HUES64 (cell line): ENCODE measurements around the gene ADARB2.

ENCODE experiments used
- H3K27ac ChIP-seq: 2 replicates; pipeline ENCODE4 v1.7.0; 2013; ENCODE audit warnings: low read depth, low read length, inconsistent platforms
- H3K27me3 ChIP-seq: 2 replicates; pipeline ENCODE4 v1.6.1; 2013; ENCODE audit warnings: mild to moderate bottlenecking, low read length; ENCODE audit not compliant: insufficient read depth
- H3K36me3 ChIP-seq: 2 replicates; pipeline ENCODE4 v1.6.1; 2013; ENCODE audit warnings: mild to moderate bottlenecking, low read length; ENCODE audit not compliant: insufficient read depth
- H3K4me1 ChIP-seq: 2 replicates; pipeline ENCODE4 v1.6.1; 2013; ENCODE audit warnings: mild to moderate bottlenecking, low read length, moderate library complexity; ENCODE audit not compliant: insufficient read depth
- H3K4me3 ChIP-seq: 2 replicates; pipeline ENCODE4 v1.5.1; 2013; ENCODE audit warnings: mild to moderate bottlenecking, low read length, moderate library complexity
- H3K9ac ChIP-seq: 2 replicates; pipeline ENCODE4 v1.6.1; 2013; ENCODE audit warnings: mild to moderate bottlenecking, low read depth, low read length
- H3K9me3 ChIP-seq: 2 replicates; pipeline ENCODE4 v1.6.1; 2013; ENCODE audit warnings: low read depth, low read length; ENCODE audit not compliant: insufficient read depth
- WGBS: fragments of 150-250, 120-280 bp; methylation state at CpG from one replicate; pipeline ENCODE4 v1.1.7; 2013; ENCODE audit warnings: missing lambda C conversion rate; 5-methylcytosine and 5-hydroxymethylcytosine counted together

ADARB2 gene

GRCh38 chr10:1199897-1200721, 537.2 kb downstream of the ADARB2 start:
- WGBS = 90% methylated on average over 24 of the region's 24 CpGs
- no peaks in the 10 kb centered on the region for H3K36me3 ChIP-seq

DNA sequence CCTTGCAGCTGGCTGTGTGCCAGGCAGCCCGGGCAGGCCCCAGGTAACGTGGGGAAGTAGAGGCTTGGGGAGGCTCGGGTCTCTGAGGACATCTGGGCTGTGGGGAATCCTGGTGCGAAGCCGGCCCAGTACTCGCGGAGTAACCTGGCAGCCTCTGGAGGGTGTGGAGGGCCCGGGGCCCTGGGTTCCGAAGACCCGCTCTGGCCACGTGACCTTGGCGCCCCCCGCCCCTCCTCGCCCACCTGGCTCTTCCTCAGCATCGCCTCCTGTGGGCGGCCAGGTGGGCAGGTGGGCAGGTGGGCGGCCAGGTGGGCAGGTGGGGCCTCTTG, 538.0 kb downstream of the ADARB2 start:
- no peak overlapping the region for H3K9ac ChIP-seq
- H3K4me1 ChIP-seq = peaks cover 21% of the 10 kb centered on the region; the same call in 1 of the 2 replicates
- H3K27ac ChIP-seq = no peak overlapping the region
- WGBS = 71% methylated on average over 17 of the region's 17 CpGs
- H3K36me3 ChIP-seq = no peaks in the 10 kb centered on the region
- H3K27me3 ChIP-seq = peaks cover 5% of the 10 kb centered on the region; the same call in 1 of the 2 replicates
- no peaks in the 10 kb centered on the region for H3K9me3 ChIP-seq
- H3K4me3 ChIP-seq = no peak overlapping the region

More at GRCh38 chr10:1199897-1200721, 537.2 kb downstream of the ADARB2 start:
- no peaks in the 10 kb centered on the region for H3K9me3 ChIP-seq
- no peak overlapping the region for H3K4me3 ChIP-seq
- H3K9ac ChIP-seq = no peak overlapping the region
- H3K27ac ChIP-seq = no peak overlapping the region
- H3K27me3 ChIP-seq = no peaks in the 10 kb centered on the region; the same call in 1 of the 2 replicates
- peaks cover 21% of the 10 kb centered on the region; the same call in 1 of the 2 replicates for H3K4me1 ChIP-seq

- WGBS = 38% methylated on average over 20 of the region's 20 CpGs
- Histone ChIP-seq H3K4me3 (no peak overlapping the region), H3K9me3 (no peaks in the 10 kb centered on the region), H3K4me1 (peaks cover 26% of the 10 kb centered on the region), H3K27ac (no peak overlapping the region), H3K27me3 (peaks cover 7% of the 10 kb centered on the region; the same call in 1 of the 2 replicates), H3K9ac (no peak overlapping the region), H3K36me3 (no peaks in the 10 kb centered on the region)
Measured at GRCh38 chr10:1198453-1199344, 538.6 kb downstream of the ADARB2 start.

DNA sequence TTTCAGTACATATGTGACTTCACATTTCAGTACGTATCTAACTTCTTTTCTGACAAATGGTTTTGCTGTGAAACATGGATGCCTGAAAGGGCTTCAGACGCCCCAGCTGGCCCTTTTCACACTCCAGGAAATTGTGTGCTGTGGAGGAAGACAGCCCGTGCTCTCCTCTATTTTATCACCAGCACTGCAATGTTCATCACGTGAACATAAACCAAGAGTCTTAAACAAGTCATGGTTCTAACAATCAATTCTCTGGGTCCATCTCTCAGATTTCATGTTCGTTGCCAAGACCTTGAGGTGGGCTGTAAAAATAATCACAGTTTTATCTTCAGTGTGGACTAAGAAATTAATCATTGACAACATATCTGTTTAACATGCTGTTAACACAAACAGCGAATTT, 539.9 kb downstream of the ADARB2 start:
- H3K36me3 ChIP-seq = no peaks in the 10 kb centered on the region
- peaks cover 28% of the 10 kb centered on the region for H3K4me1 ChIP-seq
- H3K4me3 ChIP-seq = no peak overlapping the region
- H3K27me3 ChIP-seq = peaks cover 7% of the 10 kb centered on the region; the same call in 1 of the 2 replicates
- H3K9me3 ChIP-seq = no peaks in the 10 kb centered on the region
- 85% methylated on average over 5 of the region's 6 CpGs for WGBS
- H3K27ac ChIP-seq = no peak overlapping the region
- no peak overlapping the region for H3K9ac ChIP-seq

- WGBS = 94% methylated on average over 2 of the region's 2 CpGs
Measured at GRCh38 chr10:1196656-1197055, 540.7 kb downstream of the ADARB2 start.

GRCh38 chr10:1195828-1196227, 541.5 kb downstream of the ADARB2 start:
- Histone ChIP-seq H3K36me3 (no peaks in the 10 kb centered on the region), H3K27me3 (peaks cover 7% of the 10 kb centered on the region; the same call in 1 of the 2 replicates), H3K9ac (no peak overlapping the region), H3K9me3 (no peaks in the 10 kb centered on the region), H3K27ac (no peak overlapping the region), H3K4me3 (0 out of 2 replicates have a peak overlapping the region, but pooled peaks have one; percentile 1), H3K4me1 (peaks cover 28% of the 10 kb centered on the region)
- 42% methylated on average over 9 of the region's 9 CpGs for WGBS

More at GRCh38 chr10:1196656-1197055, 540.7 kb downstream of the ADARB2 start:
- Histone ChIP-seq H3K27ac (no peak overlapping the region), H3K4me1 (peaks cover 28% of the 10 kb centered on the region), H3K9me3 (no peaks in the 10 kb centered on the region), H3K4me3 (no peak overlapping the region), H3K9ac (no peak overlapping the region), H3K36me3 (no peaks in the 10 kb centered on the region), H3K27me3 (peaks cover 7% of the 10 kb centered on the region; the same call in 1 of the 2 replicates)

DNA sequence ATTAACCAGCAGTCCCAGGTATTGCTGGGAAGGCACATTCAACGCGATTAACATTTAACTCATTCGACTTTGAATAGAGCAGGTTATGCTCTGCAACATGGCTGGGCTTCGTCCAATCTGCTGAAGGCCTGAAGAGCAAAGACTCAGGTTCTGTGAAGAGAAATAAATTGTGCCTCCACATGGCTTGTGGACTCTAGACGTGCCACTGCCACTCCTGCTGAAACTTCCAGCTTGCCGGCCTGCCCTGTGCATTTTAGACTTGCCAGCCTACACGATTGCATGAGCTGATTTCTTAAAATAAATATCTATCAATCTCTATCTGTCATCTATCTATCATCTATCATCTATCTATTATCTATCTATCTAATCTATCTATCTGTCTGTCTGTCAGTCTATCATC, 543.2 kb downstream of the ADARB2 start:
- Histone ChIP-seq H3K4me1 (peaks cover 22% of the 10 kb centered on the region), H3K9ac (no peak overlapping the region), H3K27ac (no peak overlapping the region), H3K4me3 (no peak overlapping the region), H3K36me3 (no peaks in the 10 kb centered on the region), H3K27me3 (peaks cover 7% of the 10 kb centered on the region; the same call in 1 of the 2 replicates), H3K9me3 (no peaks in the 10 kb centered on the region)
- WGBS = 62% methylated on average over 7 of the region's 7 CpGs

DNA sequence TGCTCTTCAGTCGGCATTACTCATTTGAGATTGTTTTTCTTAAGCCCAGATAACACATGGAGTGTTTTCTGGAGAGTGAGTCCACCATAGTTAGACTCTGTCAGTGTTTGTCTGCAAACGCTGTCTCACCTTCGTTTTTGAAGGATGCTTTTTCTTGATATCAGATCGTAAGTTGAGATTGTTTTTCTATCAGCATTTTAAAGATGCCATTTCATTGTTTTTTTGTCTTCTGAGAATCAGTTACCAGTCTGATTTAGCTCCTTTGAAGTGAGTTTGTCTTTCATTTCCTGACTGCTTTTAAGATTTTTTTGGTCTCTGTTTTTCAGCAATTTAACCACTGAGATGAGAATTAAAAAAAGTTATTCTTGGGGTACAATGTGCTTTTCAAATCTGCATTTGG, 543.8 kb downstream of the ADARB2 start:
- H3K27me3 ChIP-seq = peaks cover 7% of the 10 kb centered on the region; the same call in 1 of the 2 replicates
- H3K36me3 ChIP-seq = no peaks in the 10 kb centered on the region
- H3K4me3 ChIP-seq = no peak overlapping the region
- no peaks in the 10 kb centered on the region for H3K9me3 ChIP-seq
- H3K9ac ChIP-seq = no peak overlapping the region
- WGBS = 85% methylated on average over 4 of the region's 4 CpGs
- H3K4me1 ChIP-seq = peaks cover 17% of the 10 kb centered on the region
- no peak overlapping the region for H3K27ac ChIP-seq

- Histone ChIP-seq H3K9me3 (no peaks in the 10 kb centered on the region), H3K9ac (no peak overlapping the region), H3K36me3 (no peaks in the 10 kb centered on the region), H3K4me3 (no peak overlapping the region), H3K27me3 (peaks cover 7% of the 10 kb centered on the region; the same call in 1 of the 2 replicates), H3K27ac (no peak overlapping the region), H3K4me1 (peaks cover 12% of the 10 kb centered on the region)
- WGBS = 80% methylated on average over 7 of the region's 7 CpGs
Measured at GRCh38 chr10:1191752-1192151, 545.6 kb downstream of the ADARB2 start.

GRCh38 chr10:1190791-1191490, 546.4 kb downstream of the ADARB2 start:
- 92% methylated on average over 22 of the region's 22 CpGs for WGBS
- Histone ChIP-seq H3K9ac (no peak overlapping the region), H3K4me3 (no peak overlapping the region), H3K9me3 (no peaks in the 10 kb centered on the region), H3K36me3 (no peaks in the 10 kb centered on the region), H3K27me3 (peaks cover 7% of the 10 kb centered on the region; the same call in 1 of the 2 replicates), H3K27ac (no peak overlapping the region), H3K4me1 (peaks cover 12% of the 10 kb centered on the region)
